Measurements from ENCODE around the gene LRMDA.
"Not testable (repeated sequence)": the region's sequence is repeated elsewhere in the genome, so short reads cannot be mapped to it uniquely, and the experiment has no call there.

LRMDA gene

GRCh38 chr10:75588031-75588430 is 156.6 kb downstream of the LRMDA start:
- DNase-seq (ENCODE audit: low read depth, low spot score) = no peak

DNA sequence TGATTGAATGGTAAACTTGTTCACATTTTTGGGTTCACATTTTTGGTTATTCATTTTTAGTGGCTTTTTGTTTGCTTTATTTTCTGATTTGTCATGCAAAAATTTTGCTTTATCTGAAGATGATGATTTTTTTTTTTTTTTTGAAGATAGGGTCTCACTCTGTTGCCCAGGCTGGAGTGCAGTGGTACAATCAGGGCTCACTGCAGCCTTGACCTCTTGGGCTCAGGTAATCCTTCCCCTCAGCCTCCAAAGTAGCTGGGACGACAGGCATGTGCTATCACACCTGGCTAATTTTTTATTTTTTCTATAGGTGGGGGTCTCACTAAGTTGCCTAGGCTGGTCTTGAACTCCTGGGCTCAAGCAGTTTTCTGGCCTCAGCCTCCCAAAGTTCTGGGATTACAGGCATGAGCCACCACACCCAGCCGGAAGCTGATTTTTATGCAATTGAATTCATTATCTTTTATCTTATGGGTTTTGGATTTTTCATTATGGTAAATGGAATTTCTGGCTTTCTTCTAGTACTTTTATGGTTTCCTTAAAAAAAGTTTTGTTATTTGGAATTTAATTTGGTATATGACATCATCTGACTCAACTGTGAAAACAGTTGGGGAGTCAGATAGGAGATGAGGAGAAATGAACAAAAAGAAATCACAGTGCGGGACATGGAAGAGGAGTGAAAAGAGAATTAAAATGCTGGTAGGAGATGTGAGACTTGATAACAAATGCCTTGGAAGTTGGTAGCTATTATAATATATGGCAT is 158.7 kb downstream of the LRMDA start:
- no peak for DNase-seq (ENCODE audit: low read depth, low spot score)

- DNase-seq (ENCODE audit: low read depth, low spot score) = no peak
These were observed 160.8 kb downstream of the LRMDA start for GRCh38 chr10:75592151-75592787.

- DNase-seq (ENCODE audit: low read depth, low spot score) = no peak
These were observed 161.6 kb downstream of the LRMDA start for GRCh38 chr10:75592791-75593643.

DNA sequence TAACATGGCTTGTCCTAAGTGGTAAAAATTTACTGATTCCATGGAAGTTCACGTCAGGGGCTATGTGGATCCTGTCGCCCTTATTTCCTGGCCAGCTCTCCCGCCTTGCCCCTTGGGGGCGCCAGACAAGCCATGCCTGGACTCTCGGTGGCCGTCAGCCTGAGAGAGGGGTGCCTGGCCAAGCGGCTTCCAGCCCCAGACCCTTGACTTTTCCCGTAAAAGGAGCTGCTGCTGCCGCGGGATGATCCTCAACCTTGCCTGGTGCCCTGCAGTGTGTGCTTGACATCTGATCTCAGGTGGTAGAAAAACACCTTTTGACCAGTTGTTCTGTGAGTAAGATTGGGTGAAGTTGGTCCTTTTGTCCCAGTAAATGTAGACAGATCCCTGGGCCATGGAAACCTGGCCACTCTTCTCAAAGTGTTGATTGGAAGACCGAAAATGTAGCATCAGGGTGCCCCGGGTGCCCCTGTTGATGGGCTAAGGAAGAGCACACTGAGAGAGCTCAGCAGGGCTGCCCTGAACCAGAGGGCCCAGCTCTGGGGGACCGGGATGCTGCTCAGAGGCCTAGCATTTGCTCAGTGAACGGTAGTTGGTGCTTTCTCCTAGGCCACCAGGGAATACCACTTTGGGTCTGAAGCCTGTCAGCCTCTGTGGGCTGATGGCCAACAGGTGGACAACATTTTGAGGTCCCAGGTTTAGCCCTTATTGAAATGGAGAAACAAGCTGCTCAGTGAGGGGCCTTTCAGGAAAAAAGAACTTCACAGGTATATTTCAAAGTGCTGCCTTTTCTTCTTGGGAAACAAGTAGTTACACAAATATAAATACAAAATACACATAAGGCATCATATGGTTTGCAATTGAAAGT is 162.5 kb downstream of the LRMDA start:
- DNase-seq (ENCODE audit: low read depth, low spot score) = no peak

GRCh38 chr10:75596930-75597620 is 165.7 kb downstream of the LRMDA start:
- no peak for DNase-seq (ENCODE audit: low read depth, low spot score)

DNA sequence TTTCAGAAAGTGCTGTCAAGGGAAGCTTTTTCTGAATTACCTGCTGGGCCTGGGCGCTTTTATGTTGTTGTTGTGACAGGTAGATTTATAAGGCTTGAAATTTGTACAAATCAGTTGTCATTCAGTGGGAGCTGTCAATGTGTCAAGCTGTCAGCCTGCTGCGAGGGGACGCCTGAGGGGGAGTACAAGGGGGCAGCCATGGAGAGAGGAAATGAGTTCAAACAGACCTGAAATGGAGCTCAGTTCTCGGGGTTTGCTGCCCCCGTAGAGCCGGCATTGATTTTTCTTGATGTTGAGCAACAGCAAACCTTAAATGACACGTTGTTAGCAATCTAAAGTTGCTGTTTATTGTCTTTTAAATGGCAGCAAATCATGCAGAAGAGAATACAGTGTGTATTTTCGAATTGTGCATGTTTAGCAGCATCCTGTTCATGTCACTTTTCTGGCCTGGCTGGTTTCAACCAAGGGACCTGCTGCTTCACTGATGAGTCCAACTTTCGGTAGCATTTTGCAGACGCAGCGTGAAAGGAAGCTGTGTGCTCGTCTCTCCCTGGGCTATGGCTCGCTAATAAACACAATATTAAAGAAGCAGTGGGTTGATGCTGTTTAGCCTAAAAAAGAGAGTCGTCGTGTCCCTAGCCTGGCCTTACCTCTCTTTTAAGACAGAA is 166.5 kb downstream of the LRMDA start:
- no peak for DNase-seq (ENCODE audit: low read depth, low spot score)

DNA sequence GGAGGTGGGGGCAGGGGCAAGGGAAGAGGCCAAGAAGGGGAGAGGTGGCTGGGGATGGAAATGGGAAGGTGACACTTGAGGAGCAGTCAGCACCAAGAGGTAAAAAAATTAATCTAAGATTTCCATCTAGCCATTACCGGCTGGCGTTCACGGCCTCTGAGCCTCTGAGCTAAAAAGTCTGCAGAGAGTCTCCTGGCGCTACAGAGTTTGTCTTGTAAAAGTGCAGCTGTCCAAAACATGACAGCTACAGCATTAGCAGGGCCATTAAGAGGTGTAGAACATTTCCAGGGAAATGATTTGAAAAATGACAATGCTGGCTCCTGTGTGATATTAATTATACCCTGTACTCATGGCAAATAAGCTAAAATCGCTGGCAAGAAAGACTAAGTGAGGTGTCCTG is 167.6 kb downstream of the LRMDA start:
- no peak for DNase-seq (ENCODE audit: low read depth, low spot score)

GRCh38 chr10:75599875-75600648 is 168.6 kb downstream of the LRMDA start:
- DNase-seq (ENCODE audit: low read depth, low spot score) = no peak

- DNase-seq (ENCODE audit: low read depth, low spot score) = no peak
These were observed 169.4 kb downstream of the LRMDA start for GRCh38 chr10:75600833-75601232.

- no peak for DNase-seq (ENCODE audit: low read depth, low spot score)
These were observed 170.9 kb downstream of the LRMDA start for GRCh38 chr10:75602341-75602740.

- no peak for DNase-seq (ENCODE audit: low read depth, low spot score)
These were observed 173.7 kb downstream of the LRMDA start for GRCh38 chr10:75605096-75605495.

- not testable (repeated sequence) for DNase-seq (ENCODE audit: low read depth, low spot score)
These were observed 174.4 kb downstream of the LRMDA start for GRCh38 chr10:75605795-75606194.

DNA sequence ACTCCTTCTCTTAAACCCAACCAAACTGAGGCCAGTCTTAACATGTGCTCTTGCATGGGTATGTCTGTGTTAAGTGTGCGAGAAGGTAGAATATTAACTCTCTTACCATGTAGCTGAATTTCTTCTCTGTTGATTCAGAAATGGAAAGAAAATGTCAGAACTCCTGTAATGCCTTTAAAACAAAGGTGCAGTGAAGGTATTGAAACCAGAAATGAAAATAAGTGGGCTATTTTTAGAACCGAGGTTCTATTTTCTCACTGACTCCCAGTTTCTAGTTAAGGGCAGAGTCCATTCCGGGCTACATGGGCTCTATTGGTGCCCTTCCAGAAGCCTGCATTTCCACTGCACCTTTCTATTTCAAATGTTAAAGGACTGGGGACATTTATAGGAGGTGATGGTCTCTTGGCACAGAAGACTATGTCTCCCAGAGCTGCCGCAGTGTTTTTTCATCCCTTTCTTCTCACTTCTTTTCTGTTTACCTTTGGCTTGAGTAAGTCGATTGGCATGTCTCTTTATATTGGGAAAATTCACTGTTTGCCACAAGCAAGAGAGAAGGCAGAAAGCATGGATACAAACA is 174.9 kb downstream of the LRMDA start:
- no peak for DNase-seq (ENCODE audit: low read depth, low spot score)

DNA sequence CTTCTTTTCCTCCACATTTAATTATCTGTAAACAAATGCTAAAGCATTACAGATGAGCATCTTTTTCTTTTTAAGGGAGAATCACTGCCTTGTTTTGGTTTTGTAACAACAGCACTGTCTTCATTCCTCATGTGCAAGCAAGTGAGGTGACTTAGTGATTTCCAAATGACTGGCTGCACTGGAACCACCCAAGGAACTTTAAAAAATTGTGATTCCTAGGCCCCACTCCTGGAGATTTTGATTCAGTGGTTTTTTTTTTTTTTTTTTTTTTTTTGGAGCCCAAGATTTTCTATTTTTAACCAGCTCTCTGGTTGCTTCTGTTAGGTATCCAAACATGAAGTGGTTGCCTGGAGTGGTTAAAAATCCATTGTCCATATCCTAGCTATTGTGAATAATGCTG is 176.2 kb downstream of the LRMDA start:
- DNase-seq (ENCODE audit: low read depth, low spot score) = no peak

DNA sequence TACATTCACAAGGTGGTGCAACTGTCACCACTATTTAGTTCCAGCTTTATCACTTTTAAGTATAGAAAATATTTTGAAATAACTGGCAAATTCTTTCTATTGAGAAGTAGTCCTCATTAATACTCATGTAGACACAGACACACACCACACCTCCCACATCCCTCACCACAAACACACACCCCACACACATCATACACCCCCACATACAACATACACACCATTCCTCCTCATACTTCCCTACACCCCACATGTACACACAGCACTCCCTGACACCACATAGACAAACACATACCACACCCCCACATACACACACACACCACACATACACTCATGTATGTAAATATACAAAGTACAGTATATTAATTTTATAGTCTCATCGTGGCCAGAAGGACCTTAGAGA is 178.8 kb downstream of the LRMDA start:
- DNase-seq (ENCODE audit: low read depth, low spot score) = no peak

- DNase-seq (ENCODE audit: low read depth, low spot score) = no peak
These were observed 180.0 kb downstream of the LRMDA start for GRCh38 chr10:75611172-75611992.

DNA sequence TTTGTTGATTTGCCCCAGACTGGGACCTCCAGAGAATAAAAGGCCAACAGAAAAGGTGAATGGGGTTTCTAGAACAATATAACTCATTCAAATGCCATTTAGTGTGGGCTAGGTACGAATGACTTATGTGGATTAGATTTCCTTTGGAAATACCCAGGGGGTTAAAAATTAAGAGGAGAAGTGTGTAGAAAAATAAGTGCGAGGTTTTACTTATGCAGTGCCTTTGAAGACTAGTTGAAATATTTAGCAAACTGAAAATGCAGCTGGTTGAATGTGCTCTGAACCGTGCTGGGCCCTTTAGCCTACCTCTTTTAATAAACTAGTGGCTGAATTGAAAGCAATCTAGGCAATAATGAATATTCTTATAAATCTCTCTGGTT is 180.6 kb downstream of the LRMDA start:
- DNase-seq (ENCODE audit: low read depth, low spot score) = no peak

All from activated naive CD8-positive, alpha-beta T cell treated with anti-CD3 and anti-CD28 coated beads, Interleukin-2, amount 50 U/mL, for 16 hours (primary cell).